Measurements from ENCODE around the gene LCMT1. TPM values are rescaled to one million over a fixed set of nuclear protein-coding genes. Genes with fewer than 3 reads are reported as not detected.
"Not testable (repeated sequence)": the region's sequence is repeated elsewhere in the genome, so short reads cannot be mapped to it uniquely, and the experiment has no call there.

LCMT1 gene
- total RNA-seq, 3 donors from 2014 or later: 41.7 to 55.7 (median 55.7) TPM

DNA sequence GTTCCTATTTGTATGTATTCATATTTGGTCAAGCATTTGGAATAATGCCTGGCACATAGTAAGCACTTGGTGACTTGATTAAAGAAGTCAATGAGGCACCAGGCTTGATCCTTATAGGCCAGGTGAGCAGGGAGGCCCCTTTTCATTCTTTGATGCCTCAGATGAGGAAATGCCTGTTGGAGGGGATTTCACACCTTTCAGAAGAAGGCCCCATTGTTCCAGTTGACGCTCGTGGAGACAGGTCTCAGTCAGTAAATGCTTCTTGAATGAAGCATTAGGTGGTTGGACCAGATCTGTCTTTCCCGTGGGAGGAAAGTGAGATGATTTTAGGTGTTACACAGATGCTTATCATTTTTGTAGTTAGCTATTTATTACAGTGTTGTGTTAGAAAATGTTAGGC is 13.0 kb downstream of the LCMT1 start:
- Histone ChIP-seq H3K9me3 (no peaks in the 10 kb centered on the region), H3K4me1 (ENCODE audit: low read depth) (peaks cover 6% of the 10 kb centered on the region), H3K4me3 (no peak overlapping the region), H3K36me3 (ENCODE audit: low read depth) (no peaks in the 10 kb centered on the region)
- ATAC-seq (no peak), DNase-seq (no peak)
- intact Hi-C loops (cut with DNase I, micrococcal nuclease): loop anchor here in 1 of 2 donors (10.0 kb wide), 1 partner anchor 100 kb away; no protein-coding TSS in a partner anchor
- TF ChIP-seq, protein P1, sequence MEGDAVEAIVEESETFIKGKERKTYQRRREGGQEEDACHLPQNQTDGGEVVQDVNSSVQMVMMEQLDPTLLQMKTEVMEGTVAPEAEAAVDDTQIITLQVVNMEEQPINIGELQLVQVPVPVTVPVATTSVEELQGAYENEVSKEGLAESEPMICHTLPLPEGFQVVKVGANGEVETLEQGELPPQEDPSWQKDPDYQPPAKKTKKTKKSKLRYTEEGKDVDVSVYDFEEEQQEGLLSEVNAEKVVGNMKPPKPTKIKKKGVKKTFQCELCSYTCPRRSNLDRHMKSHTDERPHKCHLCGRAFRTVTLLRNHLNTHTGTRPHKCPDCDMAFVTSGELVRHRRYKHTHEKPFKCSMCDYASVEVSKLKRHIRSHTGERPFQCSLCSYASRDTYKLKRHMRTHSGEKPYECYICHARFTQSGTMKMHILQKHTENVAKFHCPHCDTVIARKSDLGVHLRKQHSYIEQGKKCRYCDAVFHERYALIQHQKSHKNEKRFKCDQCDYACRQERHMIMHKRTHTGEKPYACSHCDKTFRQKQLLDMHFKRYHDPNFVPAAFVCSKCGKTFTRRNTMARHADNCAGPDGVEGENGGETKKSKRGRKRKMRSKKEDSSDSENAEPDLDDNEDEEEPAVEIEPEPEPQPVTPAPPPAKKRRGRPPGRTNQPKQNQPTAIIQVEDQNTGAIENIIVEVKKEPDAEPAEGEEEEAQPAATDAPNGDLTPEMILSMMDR (IDR thresholded peaks at IDR 0.05): no peak

DNA sequence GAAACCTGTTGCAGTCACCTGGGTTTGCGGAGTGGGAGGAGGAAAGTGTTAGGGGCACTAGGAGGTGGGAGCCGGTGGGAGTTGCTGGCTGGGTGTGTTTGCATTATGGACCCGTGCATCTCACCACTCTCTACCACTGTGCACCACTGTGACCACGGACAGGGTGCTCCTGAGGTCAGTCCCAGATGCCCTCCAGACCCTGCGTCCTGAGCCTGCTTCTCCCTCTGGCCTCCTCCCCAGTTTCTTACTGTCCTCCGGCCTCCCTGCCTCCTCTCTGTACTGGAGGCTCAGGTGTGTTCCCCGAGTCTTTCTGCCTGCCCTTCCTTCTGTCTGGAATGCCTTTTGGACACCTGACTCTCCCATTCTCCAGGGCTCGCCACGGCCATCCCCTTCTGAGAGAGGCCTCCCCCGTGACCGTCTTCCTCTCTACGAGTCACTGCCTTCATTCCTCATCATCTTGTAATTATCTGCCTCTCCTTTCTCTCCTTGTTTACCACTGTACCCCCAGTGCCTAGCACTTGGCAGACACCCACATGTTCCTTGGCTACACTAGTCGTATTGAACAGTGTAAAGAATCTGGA is 14.6 kb downstream of the LCMT1 start:
- not testable (repeated sequence) for ATAC-seq; H3K4me1 ChIP-seq (ENCODE audit: low read depth); H3K36me3 ChIP-seq (ENCODE audit: low read depth); H3K4me3 ChIP-seq; H3K9me3 ChIP-seq
- peak in 1 of 3 donors; percentile 36 for DNase-seq
- intact Hi-C loops (cut with DNase I, micrococcal nuclease): loop anchor here (5.0 to 10.0 kb wide), 2 partner anchors 74 to 99 kb away; no protein-coding TSS in a partner anchor

DNA sequence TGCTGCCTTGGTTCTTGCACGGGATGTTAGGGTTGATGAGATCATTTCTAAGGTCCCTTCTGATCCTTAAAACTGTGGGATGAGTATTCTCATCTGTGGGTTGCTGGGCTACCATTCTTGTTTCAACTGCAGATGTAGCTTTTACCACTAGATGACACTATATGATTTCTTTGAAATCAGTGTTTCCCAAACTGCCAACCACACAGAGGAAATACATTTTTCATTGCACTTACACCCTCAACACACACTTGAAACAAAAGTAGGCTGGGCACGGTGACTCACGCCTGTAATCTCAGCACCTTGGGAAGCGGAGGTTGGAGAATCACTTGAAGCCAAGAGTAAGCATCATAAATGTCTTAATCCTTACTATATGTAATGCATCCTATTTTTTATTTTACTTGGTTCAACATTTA is 15.3 kb downstream of the LCMT1 start:
- ATAC-seq: peak; percentile 96

DNA sequence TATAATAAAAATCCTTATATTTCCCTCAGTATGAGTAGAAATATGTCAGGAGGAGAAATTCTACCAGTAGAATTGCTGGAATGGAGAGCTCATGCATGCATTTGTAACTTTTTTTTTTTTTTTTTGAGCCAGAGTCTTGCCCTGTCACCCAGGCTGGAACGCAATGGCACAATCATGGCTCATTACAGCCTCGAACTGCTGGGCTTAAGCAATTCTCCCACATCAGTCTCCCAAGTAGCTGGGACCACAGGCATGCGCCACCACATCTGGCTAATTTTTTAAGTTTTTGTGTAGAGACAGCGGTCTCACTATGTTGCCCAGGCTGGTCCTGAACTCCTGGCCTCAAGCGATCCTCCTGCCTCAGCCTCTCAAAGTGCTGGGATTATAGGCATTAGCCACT is 21.2 kb downstream of the LCMT1 start:
- intact Hi-C loops (cut with DNase I, micrococcal nuclease); ATAC-seq; H3K4me1 ChIP-seq (ENCODE audit: low read depth): not testable (repeated sequence)

More for the DNA sequence above, 15.3 kb downstream of the LCMT1 start:
- DNase-seq: peak; percentile 63 to 75 (median 72)
- intact Hi-C loops (cut with DNase I, micrococcal nuclease): loop anchor here (5.0 to 10.0 kb wide), 2 partner anchors 75 to 98 kb away; no protein-coding TSS in a partner anchor
- Histone ChIP-seq H3K9me3 (no peaks in the 10 kb centered on the region), H3K4me3 (no peak overlapping the region), H3K4me1 (ENCODE audit: low read depth) (peaks cover 6% of the 10 kb centered on the region), H3K36me3 (ENCODE audit: low read depth) (no peaks in the 10 kb centered on the region)
- TF ChIP-seq, protein P1 (IDR thresholded peaks at IDR 0.05): peak; percentile 27

DNA sequence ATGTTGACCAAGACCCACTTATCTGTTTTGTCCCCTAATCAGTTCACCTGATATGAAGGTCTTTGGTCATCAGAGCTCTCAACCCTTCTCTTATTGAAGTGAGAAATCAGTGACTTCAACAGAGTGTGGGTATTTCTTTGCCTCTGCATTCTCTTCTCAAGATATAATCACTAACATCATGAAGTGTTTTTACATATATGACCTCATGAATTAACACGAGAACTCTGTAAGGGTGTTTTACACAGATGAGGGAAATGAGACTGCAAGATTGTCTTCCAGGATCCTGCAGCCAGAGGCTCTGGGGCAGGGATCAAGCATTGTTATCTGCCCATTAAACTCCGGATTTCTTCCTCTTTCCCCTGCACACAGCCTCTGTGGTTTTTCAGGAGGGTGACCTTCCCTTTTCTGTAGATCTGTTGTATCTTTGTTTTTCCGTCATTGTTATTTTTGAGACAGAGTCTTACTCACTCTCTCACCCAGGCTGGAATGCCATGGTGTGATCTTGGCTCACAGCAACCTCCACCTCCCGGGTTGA is 22.7 kb downstream of the LCMT1 start:
- TF ChIP-seq, protein P1 (IDR thresholded peaks at IDR 0.05): no peak
- intact Hi-C loops (cut with DNase I, micrococcal nuclease): no loop called here
- no peak overlapping the region for H3K4me3 ChIP-seq
- H3K36me3 ChIP-seq (ENCODE audit: low read depth): no peaks in the 10 kb centered on the region
- peaks cover 4% of the 10 kb centered on the region for H3K4me1 ChIP-seq (ENCODE audit: low read depth)
- H3K9me3 ChIP-seq: no peaks in the 10 kb centered on the region
- DNase-seq (no peak), ATAC-seq (no peak)

More for the DNA sequence above, 21.2 kb downstream of the LCMT1 start:
- not testable (repeated sequence) for H3K36me3 ChIP-seq (ENCODE audit: low read depth); DNase-seq; H3K9me3 ChIP-seq; H3K4me3 ChIP-seq

DNA sequence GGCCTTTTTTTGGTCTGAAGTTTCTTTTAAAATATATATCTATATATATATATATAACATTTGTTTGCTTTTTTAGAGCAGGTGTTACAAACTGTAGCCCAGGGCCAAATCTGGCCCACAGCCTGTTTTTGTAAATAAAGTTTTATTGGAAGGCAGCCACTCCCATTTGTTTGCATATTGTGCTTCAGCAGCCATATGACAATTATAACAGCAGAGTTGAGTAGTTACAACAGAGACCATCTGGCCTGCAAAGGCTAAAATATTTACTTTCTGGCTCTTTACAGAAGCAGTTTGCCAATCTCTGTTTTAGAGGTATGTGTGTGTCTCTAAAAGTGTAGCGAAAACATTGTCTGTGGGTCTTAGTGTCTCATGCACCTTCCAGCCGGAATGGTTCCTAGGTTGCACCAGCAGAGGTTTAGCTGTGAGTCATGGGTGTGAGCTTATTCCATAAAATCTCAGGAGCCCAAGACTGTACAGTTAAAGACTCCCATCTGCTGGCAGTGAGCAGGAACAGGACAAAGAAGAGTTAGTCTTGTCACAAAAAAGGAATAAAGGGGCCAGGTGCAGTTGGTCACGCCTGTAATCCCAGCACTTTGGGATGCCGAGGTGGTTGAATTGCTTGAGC is 23.8 kb downstream of the LCMT1 start:
- H3K36me3 ChIP-seq (ENCODE audit: low read depth): no peaks in the 10 kb centered on the region
- intact Hi-C loops (cut with DNase I, micrococcal nuclease): no loop called here
- DNase-seq (peak in 1 of 3 donors; percentile 51), ATAC-seq (peak; percentile 96)
- H3K4me3 ChIP-seq: no peak overlapping the region
- peaks cover 4% of the 10 kb centered on the region for H3K4me1 ChIP-seq (ENCODE audit: low read depth)
- TF ChIP-seq, protein P1 (IDR thresholded peaks at IDR 0.05): no peak
- no peaks in the 10 kb centered on the region for H3K9me3 ChIP-seq
